HepG2 (cell line): ENCODE results near the gene GTF3C5. TPM values are rescaled to one million over a fixed set of nuclear protein-coding genes. Genes with fewer than 3 reads are reported as not detected.

ENCODE experiments used
- EED ChIP-seq: sonication (generic); formaldehyde crosslinking; IDR thresholded peaks from 2 replicates; pipeline ENCODE4 v1.5.0; 2020; ENCODE audit warnings: mild to moderate bottlenecking, missing genetic modification reagents
- FLYWCH1 ChIP-seq: sonication (generic); formaldehyde crosslinking; IDR thresholded peaks from 2 replicates; pipeline ENCODE4 v1.8.1; 2023; ENCODE audit warnings: mild to moderate bottlenecking, missing genetic modification reagents
- FOSL2 ChIP-seq: sonication (generic); formaldehyde crosslinking; IDR thresholded peaks from 2 replicates; pipeline ENCODE4 v1.4.0; 2020; ENCODE audit warnings: missing genetic modification reagents
- FOXA3 ChIP-seq: IDR thresholded peaks from 2 replicates; pipeline ENCODE4 v1.6.1; 2016; ENCODE audit warnings: missing genetic modification reagents, missing compliant biosample characterization
- FOXM1 ChIP-seq: sonication (generic); formaldehyde crosslinking; IDR thresholded peaks from 2 replicates; pipeline ENCODE4 v1.5.0; 2020; ENCODE audit warnings: missing genetic modification reagents
- JUNB ChIP-seq: sonication (generic); formaldehyde crosslinking; IDR thresholded peaks from 2 replicates; pipeline ENCODE4 v1.8.0; 2022; ENCODE audit warnings: missing genetic modification reagents, mild to moderate bottlenecking, borderline replicate concordance
- MED8 ChIP-seq: sonication (generic); formaldehyde crosslinking; IDR thresholded peaks from 2 replicates; pipeline ENCODE4 v1.8.1; 2023; ENCODE audit warnings: mild to moderate bottlenecking, missing genetic modification reagents; ENCODE audit not compliant: insufficient replicate concordance
- NCOR1 ChIP-seq: fragments of 200-600 bp; sonication (generic); IDR thresholded peaks from 2 replicates; pipeline ENCODE4 v1.7.0; 2017; ENCODE audit warnings: antibody characterized with exemption, low read length, borderline replicate concordance
- NFE2 ChIP-seq: sonication (generic); formaldehyde crosslinking; IDR thresholded peaks from 2 replicates; pipeline ENCODE4 v1.4.0; 2020; ENCODE audit warnings: missing genetic modification reagents
- NFIC ChIP-seq: IDR thresholded peaks from 2 replicates; pipeline ENCODE4 v1.6.1; 2012; ENCODE audit warnings: mild to moderate bottlenecking, low read length, inconsistent platforms
- NR2F6 ChIP-seq, 2 experiments: IDR thresholded peaks; 2 replicates each; pipeline ENCODE4 v1.6.1; 2016; ENCODE audit warnings: antibody characterized with exemption in 1 of 2, mild to moderate bottlenecking in 1 of 2
- PTBP1 ChIP-seq: fragments of 200-400 bp; formaldehyde crosslinking; IDR thresholded peaks from 2 replicates; pipeline ENCODE4 v1.6.1; 2018; ENCODE audit warnings: low read length, low read depth; ENCODE audit not compliant: poor library complexity, severe bottlenecking
- RORA ChIP-seq: sonication (generic); formaldehyde crosslinking; IDR thresholded peaks from 2 replicates; pipeline ENCODE4 v1.5.0; 2020; ENCODE audit warnings: mild to moderate bottlenecking, missing genetic modification reagents, moderate library complexity
- ZBTB4 ChIP-seq: sonication (generic); formaldehyde crosslinking; IDR thresholded peaks from 2 replicates; pipeline ENCODE4 v1.4.0; 2020; ENCODE audit warnings: missing genetic modification reagents, mild to moderate bottlenecking, borderline replicate concordance
- ZGPAT ChIP-seq: IDR thresholded peaks from 2 replicates; pipeline ENCODE4 v1.6.1; 2016; ENCODE audit warnings: mild to moderate bottlenecking
- ZNF160 ChIP-seq: sonication (generic); formaldehyde crosslinking; IDR thresholded peaks from 2 replicates; pipeline ENCODE4 v1.8.0; 2022; ENCODE audit warnings: mild to moderate bottlenecking, inconsistent platforms, missing genetic modification reagents
- ZNF207 ChIP-seq: fragments of 450-650 bp; IDR thresholded peaks from 2 replicates; pipeline ENCODE4 v1.6.1; 2016; ENCODE audit warnings: antibody characterized with exemption, borderline replicate concordance
- ZNF263 ChIP-seq: sonication (generic); formaldehyde crosslinking; IDR thresholded peaks from 2 replicates; pipeline ENCODE4 v1.4.0; 2020; ENCODE audit warnings: missing genetic modification reagents
- ZNF281 ChIP-seq: sonication (generic); formaldehyde crosslinking; IDR thresholded peaks from 2 replicates; pipeline ENCODE4 v1.4.0; 2020; ENCODE audit warnings: missing genetic modification reagents, borderline replicate concordance
- ZNF615 ChIP-seq: sonication (generic); formaldehyde crosslinking; IDR thresholded peaks from 2 replicates; pipeline ENCODE4 v1.5.0; 2020; ENCODE audit warnings: mild to moderate bottlenecking, missing genetic modification reagents, borderline replicate concordance
- ZSCAN20 ChIP-seq: sonication (generic); formaldehyde crosslinking; IDR thresholded peaks from 2 replicates; pipeline ENCODE4 v1.4.0; 2020; ENCODE audit warnings: missing genetic modification reagents, mild to moderate bottlenecking, borderline replicate concordance
- ZSCAN25 ChIP-seq: sonication (generic); formaldehyde crosslinking; IDR thresholded peaks from 2 replicates; pipeline ENCODE4 v1.8.0; 2022; ENCODE audit warnings: mild to moderate bottlenecking, missing genetic modification reagents
- polyA plus RNA-seq, 8 experiments: library from polyadenylated mRNA; depleted of rRNA in 3 of 8; stranded (reverse) in 7 of 8; unstranded in 1 of 8; fragments of >200 nt; fragmentation: Illumina TruSeq in 4 of 8; extraction: Trizol in 4 of 8; gene quantifications; 2 replicates each; pipeline versions ENCODE4 v1.2.1 to v1.2.3, GENCODE V29; 2011 to 2016; ENCODE audit warnings: low read depth in 4 of 8, missing spikeins in 1 of 8, mixed read lengths in 1 of 8; ENCODE audit not compliant: insufficient read depth in 1 of 8
- total RNA-seq, 5 experiments: library from RNA; depleted of rRNA; stranded (reverse); fragments of >200 nt; fragmentation: Illumina TruSeq; extraction: Trizol; gene quantifications; 2 replicates each; pipeline ENCODE4 v1.2.3, GENCODE V29; 2016; ENCODE audit warnings: low read depth in 1 of 5

Gene GTF3C5
- total and polyA plus RNA-seq, 2 of the 13 experiments (the other 11 are each of a cell fraction or from before 2014, with no cell fraction given), result 66.9 to 92.6 TPM

- TF ChIP-seq ZNF281 (CRISPR knock-in tag) (peak; percentile 32; the same call in 1 of the 2 replicates), FOXA3 (CRISPR knock-in tag) (peak; percentile 49), ZSCAN25 (peak; percentile 80), EED (peak; percentile 70; the same call in 1 of the 2 replicates), ZNF263 (CRISPR knock-in tag) (peak; percentile 29; the same call in 1 of the 2 replicates), FOSL2 (peak; percentile 39; the same call in 1 of the 2 replicates), ZNF207 (no peak), ZSCAN20 (CRISPR knock-in tag) (0 out of 2 replicates have a peak, but pooled peaks have one; percentile 64), JUNB (CRISPR knock-in tag) (peak; percentile 47; the same call in 1 of the 2 replicates), FOXM1 (CRISPR knock-in tag) (no peak), ZBTB4 (CRISPR knock-in tag) (no peak), NFIC (peak; percentile 64), ZNF615 (CRISPR knock-in tag) (peak; percentile 62; the same call in 1 of the 2 replicates), NCOR1 (peak; percentile 61; the same call in 1 of the 2 replicates), MED8 (CRISPR knock-in tag) (peak; percentile 90), FLYWCH1 (CRISPR knock-in tag) (no peak), NFE2 (no peak), NR2F6 (IDR thresholded peaks at IDR 0.05) (no peak), NR2F6 (CRISPR knock-in tag; IDR thresholded peaks at IDR 0.05) (no peak), ZNF160 (CRISPR knock-in tag) (no peak), RORA (no peak), PTBP1 (peak; percentile 72), ZGPAT (CRISPR knock-in tag) (peak; percentile 90; the same call in 1 of the 2 replicates)
These were observed at the start of gene GTF3C5 (continued) for GRCh38 chr9:133030317-133031129.
